Measurements from ENCODE around the gene RESF1.

Gene RESF1

GRCh38 chr12:31991815-31992214 lies 32.6 kb downstream of the RESF1 start:
- no peak overlapping the region for H3K4me3 ChIP-seq (ENCODE audit: low read length)
- TF ChIP-seq CTCF (IDR thresholded peaks at IDR 0.05; ENCODE audit: insufficient read depth, low read depth, low read length, missing control alignments), result no peak
- DNase-seq (ENCODE audit: low read depth), result peak; percentile 22

DNA sequence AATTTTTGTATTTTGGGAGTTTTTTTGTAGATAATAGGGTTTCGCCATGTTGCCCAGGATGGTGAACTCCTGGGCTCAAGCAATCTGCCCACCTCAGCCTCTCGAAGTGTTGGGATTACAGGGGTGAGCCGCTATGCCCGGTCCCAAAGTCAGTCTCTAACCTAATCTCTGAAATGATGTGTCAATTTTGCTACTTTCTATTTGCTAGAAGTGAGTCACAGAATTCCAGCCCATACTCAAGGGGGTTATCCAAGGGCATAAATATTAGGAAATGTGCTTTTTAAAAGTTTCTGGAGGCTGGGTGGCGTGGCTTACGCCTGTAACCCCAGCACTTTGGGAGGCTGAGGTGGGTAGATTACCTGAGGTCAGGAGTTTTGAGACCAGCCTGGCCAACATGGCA lies 40.5 kb downstream of the RESF1 start:
- no peak for DNase-seq (ENCODE audit: low read depth)
- no peak for TF ChIP-seq CTCF (IDR thresholded peaks at IDR 0.05; ENCODE audit: insufficient read depth, low read depth, low read length, missing control alignments)
- no peak overlapping the region for H3K4me3 ChIP-seq (ENCODE audit: low read length)

- no peak for TF ChIP-seq CTCF (IDR thresholded peaks at IDR 0.05; ENCODE audit: insufficient read depth, low read depth, low read length, missing control alignments)
- no peak for DNase-seq (ENCODE audit: low read depth)
- no peak overlapping the region for H3K4me3 ChIP-seq (ENCODE audit: low read length)
Measured at GRCh38 chr12:32000373-32001005, 41.3 kb downstream of the RESF1 start.

DNA sequence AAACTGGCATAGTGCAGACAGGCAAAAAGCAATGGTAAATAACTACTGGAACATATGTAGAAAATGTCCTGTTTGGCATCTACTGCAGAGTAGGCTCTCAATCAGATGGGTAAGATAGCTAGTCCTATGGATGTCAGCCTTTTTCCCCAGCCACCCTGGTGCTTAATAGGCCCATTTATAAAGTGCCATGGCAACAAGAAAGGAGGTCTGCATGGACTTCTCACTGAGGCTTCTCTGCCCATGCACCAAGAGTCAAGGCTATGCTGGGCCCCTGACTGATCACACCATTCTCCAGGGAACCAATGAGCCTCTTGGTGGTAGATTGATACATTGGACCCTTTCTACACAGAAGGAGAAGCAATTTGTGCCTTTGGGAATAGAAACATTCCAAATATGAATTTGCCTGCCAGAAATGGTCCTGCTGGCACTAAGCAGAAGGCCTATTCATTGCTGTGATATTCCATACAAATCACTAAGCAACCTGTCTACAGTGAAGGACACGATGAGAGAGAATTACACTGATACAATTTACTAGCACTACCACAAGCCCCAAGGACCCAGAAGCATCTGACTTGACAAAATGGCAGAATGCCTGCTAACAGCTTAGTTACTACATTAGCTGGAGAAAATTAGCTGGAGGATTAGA lies 43.8 kb downstream of the RESF1 start:
- no peak for DNase-seq (ENCODE audit: low read depth)
- TF ChIP-seq CTCF (IDR thresholded peaks at IDR 0.05; ENCODE audit: insufficient read depth, low read depth, low read length, missing control alignments), result no peak
- no peak overlapping the region for H3K4me3 ChIP-seq (ENCODE audit: low read length)

DNA sequence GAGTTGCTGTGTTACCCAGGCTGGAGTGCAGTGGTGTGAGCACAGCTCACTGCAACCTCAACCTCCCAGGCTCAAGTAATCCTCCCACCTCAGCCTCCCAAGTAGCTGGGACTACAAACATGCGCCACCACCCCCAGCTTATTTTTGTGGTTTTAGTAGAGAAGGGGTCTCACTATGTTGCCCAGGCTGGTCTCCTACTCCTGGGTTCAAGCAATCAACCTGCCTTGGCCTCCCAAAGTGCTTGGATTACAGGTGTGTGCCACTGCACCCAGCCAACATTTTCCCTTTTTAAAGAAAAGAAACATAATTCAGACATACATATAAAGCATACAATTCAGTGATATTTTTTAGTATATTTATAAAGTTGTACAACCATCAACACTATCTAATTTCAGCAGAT lies 44.4 kb downstream of the RESF1 start:
- no peak for DNase-seq (ENCODE audit: low read depth)
- TF ChIP-seq CTCF (IDR thresholded peaks at IDR 0.05; ENCODE audit: insufficient read depth, low read depth, low read length, missing control alignments), result no peak
- H3K4me3 ChIP-seq (ENCODE audit: low read length), result no peak overlapping the region

DNA sequence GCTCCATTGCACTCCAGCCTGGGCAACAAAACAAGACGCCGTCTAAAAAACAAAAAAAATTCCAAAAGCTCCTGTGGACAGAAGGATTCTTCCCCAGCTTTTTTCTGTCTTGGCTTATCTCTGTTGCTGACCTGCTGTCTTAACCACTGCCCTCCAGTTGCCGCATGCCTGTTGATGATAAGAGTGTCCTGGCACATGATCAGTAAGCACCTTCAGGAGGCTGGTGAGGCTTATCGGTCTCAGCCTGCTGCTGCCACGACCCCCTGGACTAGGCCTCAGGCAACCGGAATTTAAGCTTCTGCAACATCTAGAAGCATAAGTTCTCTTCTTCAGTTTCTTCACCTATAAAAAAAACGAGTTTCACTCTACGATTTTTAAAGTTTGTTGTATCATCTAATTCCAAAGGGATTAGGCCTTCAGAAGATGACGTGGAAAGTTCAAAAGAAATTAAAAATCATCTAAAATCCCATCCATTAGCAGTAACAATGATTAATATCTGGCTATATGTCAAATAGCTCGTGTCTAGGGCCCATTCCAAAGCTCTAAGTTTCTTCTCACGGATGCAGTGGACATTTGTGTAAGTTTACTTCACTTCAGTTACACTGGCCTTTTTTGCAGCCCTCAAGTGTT lies 46.4 kb downstream of the RESF1 start:
- DNase-seq (ENCODE audit: low read depth), result no peak
- no peak overlapping the region for H3K4me3 ChIP-seq (ENCODE audit: low read length)
- TF ChIP-seq CTCF (IDR thresholded peaks at IDR 0.05; ENCODE audit: insufficient read depth, low read depth, low read length, missing control alignments), result no peak

Measured in epithelial cell of esophagus (primary cell).